OCI-LY7 (cell line): ENCODE measurements around the gene PPP2R2B.

Experiments used
- EZH2phosphoT487 ChIP-seq: fragments of 200-600 bp; sonication (generic); IDR thresholded peaks from 2 replicates; pipeline ENCODE4 v1.6.1; 2018; ENCODE audit warnings: low read depth, borderline replicate concordance, mild to moderate bottlenecking, mixed run types, antibody characterized with exemption, low read length, moderate library complexity, mixed read lengths
- TF ChIP-seq, protein P1 (sequence below): fragments of 200-600 bp; sonication (generic); conservative IDR thresholded peaks from 2 replicates; pipeline ENCODE4 v1.5.1; 2014; ENCODE audit warnings: mild to moderate bottlenecking, antibody characterized with exemption, low read length, moderate library complexity, mixed read lengths

DNA sequence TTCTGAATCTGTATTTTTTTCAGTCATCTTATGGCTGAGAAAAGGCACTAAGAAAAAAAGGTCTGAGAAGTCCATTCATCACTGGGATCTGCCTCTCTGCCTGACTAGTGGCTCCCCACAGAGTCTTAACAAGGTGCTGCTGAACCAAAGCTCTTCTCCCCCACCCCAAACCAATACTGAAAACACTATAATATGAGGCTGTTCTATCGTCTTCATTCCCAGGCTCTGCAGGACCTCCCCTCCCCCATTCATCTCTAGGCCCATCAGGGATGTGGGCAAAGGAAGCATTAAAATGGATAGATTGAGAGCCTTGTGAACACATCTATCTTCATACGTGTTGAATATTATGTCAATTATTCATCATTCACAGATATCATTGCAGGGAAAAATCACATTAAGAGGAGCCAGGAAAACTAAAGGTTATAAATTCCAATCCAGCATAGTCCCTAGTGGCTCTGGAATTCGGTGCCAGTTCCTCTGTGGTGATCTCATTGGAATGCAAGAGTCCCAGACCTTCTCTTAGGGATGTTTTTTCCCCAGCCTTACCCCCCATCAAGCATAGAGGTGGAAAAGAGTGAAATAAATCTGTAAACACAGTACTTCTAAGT, 318.2 kb downstream of the PPP2R2B start:
- TF ChIP-seq, protein P1, sequence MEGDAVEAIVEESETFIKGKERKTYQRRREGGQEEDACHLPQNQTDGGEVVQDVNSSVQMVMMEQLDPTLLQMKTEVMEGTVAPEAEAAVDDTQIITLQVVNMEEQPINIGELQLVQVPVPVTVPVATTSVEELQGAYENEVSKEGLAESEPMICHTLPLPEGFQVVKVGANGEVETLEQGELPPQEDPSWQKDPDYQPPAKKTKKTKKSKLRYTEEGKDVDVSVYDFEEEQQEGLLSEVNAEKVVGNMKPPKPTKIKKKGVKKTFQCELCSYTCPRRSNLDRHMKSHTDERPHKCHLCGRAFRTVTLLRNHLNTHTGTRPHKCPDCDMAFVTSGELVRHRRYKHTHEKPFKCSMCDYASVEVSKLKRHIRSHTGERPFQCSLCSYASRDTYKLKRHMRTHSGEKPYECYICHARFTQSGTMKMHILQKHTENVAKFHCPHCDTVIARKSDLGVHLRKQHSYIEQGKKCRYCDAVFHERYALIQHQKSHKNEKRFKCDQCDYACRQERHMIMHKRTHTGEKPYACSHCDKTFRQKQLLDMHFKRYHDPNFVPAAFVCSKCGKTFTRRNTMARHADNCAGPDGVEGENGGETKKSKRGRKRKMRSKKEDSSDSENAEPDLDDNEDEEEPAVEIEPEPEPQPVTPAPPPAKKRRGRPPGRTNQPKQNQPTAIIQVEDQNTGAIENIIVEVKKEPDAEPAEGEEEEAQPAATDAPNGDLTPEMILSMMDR: no peak
- no peak for TF ChIP-seq EZH2phosphoT487
